Caco-2 (cell line): ENCODE data around the gene TIAM1. TPM values are rescaled to one million over a fixed set of nuclear protein-coding genes. Genes with fewer than 3 reads are reported as not detected.

ENCODE experiments used
- BruUV-seq: library from RNA; stranded (reverse); fragments of 400-500 nt; replicated peaks from 2 replicates; lab custom pipeline; 2021; lab: Mats Ljungman, UMichigan
- CTCF ChIA-PET: fragments of 300-600 bp; sonication (Branson Sonifier 250); formaldehyde crosslinking; loops from one replicate; lab custom pipeline; 2022; ENCODE audit warnings: antibody characterized with exemption; lab: Charles Lee
- POLR2A ChIA-PET: fragments of 300-600 bp; sonication (Branson Sonifier 250); formaldehyde crosslinking; loops from one replicate; lab custom pipeline; 2022; ENCODE audit warnings: antibody characterized with exemption; lab: Charles Lee
- DNase-seq, 2 experiments: peaks; one replicate each; pipeline versions ENCODE4 v3.0.0 to v3.0.0-alpha.2; 2020 to 2022
- H3K27me3 ChIP-seq: replicated peaks from 2 replicates; pipeline ENCODE4 v1.6.0; 2011; ENCODE audit warnings: low read length; ENCODE audit not compliant: control insufficient read depth, insufficient read depth
- H3K36me3 ChIP-seq: 2 replicates; pipeline ENCODE4 v1.5.1; 2011; ENCODE audit warnings: low read length; ENCODE audit not compliant: control insufficient read depth, insufficient read depth
- H3K4me1 ChIP-seq: fragments of 250-450 bp; sonication (Bioruptor Pico); 2 replicates; pipeline ENCODE4 v1.5.1; 2020; ENCODE audit warnings: mild to moderate bottlenecking
- H3K4me3 ChIP-seq: 2 replicates; pipeline ENCODE4 v1.5.1; 2011; ENCODE audit warnings: low read depth, mild to moderate bottlenecking, control low read depth, low read length
- H3K9me3 ChIP-seq: fragments of 250-450 bp; sonication (Bioruptor Pico); 2 replicates; pipeline ENCODE4 v1.5.1; 2020; ENCODE audit warnings: mild to moderate bottlenecking, moderate library complexity
- H3K27ac Mint-ChIP-seq: one replicate; pipeline ENCODE4 v1.8.0; 2022; ENCODE audit warnings: mixed read lengths; ENCODE audit not compliant: unreplicated experiment
- H3K27me3 Mint-ChIP-seq: one replicate; pipeline ENCODE4 v1.8.0; 2022; ENCODE audit warnings: mixed read lengths; ENCODE audit not compliant: insufficient read depth, unreplicated experiment
- H3K36me3 Mint-ChIP-seq: one replicate; pipeline ENCODE4 v1.8.0; 2022; ENCODE audit warnings: mild to moderate bottlenecking, mixed read lengths; ENCODE audit not compliant: insufficient read depth, unreplicated experiment
- H3K4me1 Mint-ChIP-seq: one replicate; pipeline ENCODE4 v1.8.0; 2022; ENCODE audit warnings: low read depth, mixed read lengths; ENCODE audit not compliant: unreplicated experiment
- H3K4me3 Mint-ChIP-seq: one replicate; pipeline ENCODE4 v1.8.0; 2022; ENCODE audit warnings: mild to moderate bottlenecking, moderate library complexity, mixed read lengths; ENCODE audit not compliant: unreplicated experiment
- H3K9me3 Mint-ChIP-seq: one replicate; pipeline ENCODE4 v1.8.0; 2022; ENCODE audit warnings: mixed read lengths; ENCODE audit not compliant: unreplicated experiment
- intact Hi-C: fragments of 100-400 bp; cut with micrococcal nuclease; formaldehyde crosslinking; loops from one replicate; pipeline ENCODE4 v1.10.0; 2022; ENCODE audit not compliant: unreplicated experiment
- total RNA-seq: library from RNA; stranded (reverse); gene quantifications from 2 replicates; pipeline ENCODE4 v1.2.3, GENCODE V29; 2022
- TF ChIP-seq, protein P1 (sequence below), 2 experiments: fragments of 200-600 bp in 1 of 2; IDR thresholded peaks; 1 replicate in 1 of 2; 2 replicates in 1 of 2; pipeline versions ENCODE4 v1.5.1 to v1.8.0; 2011 to 2022; ENCODE audit warnings: antibody characterized with exemption in 1 of 2, control low read depth in 1 of 2, inconsistent platforms in 1 of 2, low read depth in 1 of 2, low read length in 1 of 2, mild to moderate bottlenecking in 1 of 2, moderate library complexity in 1 of 2; ENCODE audit not compliant: insufficient read depth in 1 of 2, severe bottlenecking in 1 of 2, unreplicated experiment in 1 of 2

Gene TIAM1
- total RNA-seq, 1 experiment from 2014 or later, result 5.2 TPM

DNA sequence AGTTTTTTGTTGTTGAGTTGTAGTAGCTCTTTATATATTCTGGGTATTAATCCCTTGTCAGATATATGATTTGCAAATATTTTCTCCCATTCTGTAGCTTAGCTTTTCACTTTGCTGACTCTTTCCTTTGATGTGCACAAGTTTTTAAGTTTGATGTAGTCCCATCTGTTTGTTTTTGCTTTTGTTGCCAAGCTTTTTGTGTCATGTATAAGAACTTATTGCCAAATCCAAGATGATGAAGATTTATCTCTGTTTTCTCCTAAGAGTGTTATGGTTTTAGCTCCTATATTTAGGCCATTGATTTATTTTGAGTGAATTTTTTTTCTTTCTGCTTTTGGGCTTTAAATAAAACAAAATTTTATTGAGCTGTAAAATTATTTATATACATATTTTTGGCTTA, 253.7 kb downstream of the TIAM1 start:
- no peaks in the 10 kb centered on the region for H3K4me1 Mint-ChIP-seq
- H3K36me3 Mint-ChIP-seq, result no peaks in the 10 kb centered on the region
- intact Hi-C loops, result no loop called here
- no peaks in the 10 kb centered on the region for H3K4me1 ChIP-seq
- CTCF ChIA-PET, result no interaction called here
- H3K9me3 Mint-ChIP-seq, result no peaks in the 10 kb centered on the region
- no peak for DNase-seq
- H3K27me3 Mint-ChIP-seq, result peaks cover 14% of the 10 kb centered on the region
- TF ChIP-seq, protein P1, sequence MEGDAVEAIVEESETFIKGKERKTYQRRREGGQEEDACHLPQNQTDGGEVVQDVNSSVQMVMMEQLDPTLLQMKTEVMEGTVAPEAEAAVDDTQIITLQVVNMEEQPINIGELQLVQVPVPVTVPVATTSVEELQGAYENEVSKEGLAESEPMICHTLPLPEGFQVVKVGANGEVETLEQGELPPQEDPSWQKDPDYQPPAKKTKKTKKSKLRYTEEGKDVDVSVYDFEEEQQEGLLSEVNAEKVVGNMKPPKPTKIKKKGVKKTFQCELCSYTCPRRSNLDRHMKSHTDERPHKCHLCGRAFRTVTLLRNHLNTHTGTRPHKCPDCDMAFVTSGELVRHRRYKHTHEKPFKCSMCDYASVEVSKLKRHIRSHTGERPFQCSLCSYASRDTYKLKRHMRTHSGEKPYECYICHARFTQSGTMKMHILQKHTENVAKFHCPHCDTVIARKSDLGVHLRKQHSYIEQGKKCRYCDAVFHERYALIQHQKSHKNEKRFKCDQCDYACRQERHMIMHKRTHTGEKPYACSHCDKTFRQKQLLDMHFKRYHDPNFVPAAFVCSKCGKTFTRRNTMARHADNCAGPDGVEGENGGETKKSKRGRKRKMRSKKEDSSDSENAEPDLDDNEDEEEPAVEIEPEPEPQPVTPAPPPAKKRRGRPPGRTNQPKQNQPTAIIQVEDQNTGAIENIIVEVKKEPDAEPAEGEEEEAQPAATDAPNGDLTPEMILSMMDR (IDR thresholded peaks at IDR 0.05; ENCODE audit: insufficient read depth in 1 of 2, low read depth in 1 of 2, low read length in 1 of 2, severe bottlenecking in 1 of 2, unreplicated experiment in 1 of 2), result no peak
- H3K27me3 ChIP-seq, result no peaks in the 10 kb centered on the region
- no peak overlapping the region for H3K4me3 Mint-ChIP-seq
- BruUV-seq, result no TSS peak
- H3K27ac Mint-ChIP-seq, result no peak overlapping the region
- no peaks in the 10 kb centered on the region for H3K36me3 ChIP-seq
- peaks cover 7% of the 10 kb centered on the region for H3K9me3 ChIP-seq
- POLR2A ChIA-PET, result no interaction called here
- no peak overlapping the region for H3K4me3 ChIP-seq

- no peaks in the 10 kb centered on the region for H3K4me1 Mint-ChIP-seq
- no peaks in the 10 kb centered on the region for H3K9me3 Mint-ChIP-seq
- no peak overlapping the region for H3K27ac Mint-ChIP-seq
- H3K4me3 Mint-ChIP-seq, result no peak overlapping the region
- TF ChIP-seq, protein P1 (IDR thresholded peaks at IDR 0.05; ENCODE audit: insufficient read depth in 1 of 2, low read depth in 1 of 2, low read length in 1 of 2, severe bottlenecking in 1 of 2, unreplicated experiment in 1 of 2), result no peak
- H3K4me3 ChIP-seq, result no peak overlapping the region
- no peaks in the 10 kb centered on the region for H3K9me3 ChIP-seq
- intact Hi-C loops, result loop anchor here (10.0 kb wide), 2 partner anchors 64 to 1044 kb away; no protein-coding TSS in a partner anchor
- no TSS peak for BruUV-seq
- DNase-seq, result no peak
- ChIA-PET CTCF (interaction anchor here (0.6 kb wide), 1 partner anchor 1709 kb away, joined by 3 read pairs; no protein-coding TSS in a partner anchor), POLR2A (no interaction called here)
- no peaks in the 10 kb centered on the region for H3K36me3 ChIP-seq
- peaks cover 14% of the 10 kb centered on the region for H3K27me3 Mint-ChIP-seq
- no peaks in the 10 kb centered on the region for H3K36me3 Mint-ChIP-seq
- no peaks in the 10 kb centered on the region for H3K27me3 ChIP-seq
- H3K4me1 ChIP-seq, result no peaks in the 10 kb centered on the region
Measured at GRCh38 chr21:31088474-31088751, 255.6 kb downstream of the TIAM1 start.

- H3K27me3 Mint-ChIP-seq, result peaks cover 11% of the 10 kb centered on the region
- Histone ChIP-seq H3K9me3 (no peaks in the 10 kb centered on the region), H3K4me1 (no peaks in the 10 kb centered on the region), H3K4me3 (no peak overlapping the region), H3K36me3 (no peaks in the 10 kb centered on the region), H3K27me3 (no peaks in the 10 kb centered on the region)
- H3K36me3 Mint-ChIP-seq, result no peaks in the 10 kb centered on the region
- no peak overlapping the region for H3K4me3 Mint-ChIP-seq
- no peak overlapping the region for H3K27ac Mint-ChIP-seq
- no TSS peak for BruUV-seq
- H3K9me3 Mint-ChIP-seq, result no peaks in the 10 kb centered on the region
- ChIA-PET CTCF (interaction anchor here (0.6 kb wide), 1 partner anchor 1709 kb away, joined by 3 read pairs; no protein-coding TSS in a partner anchor), POLR2A (no interaction called here)
- TF ChIP-seq, protein P1 (IDR thresholded peaks at IDR 0.05; ENCODE audit: insufficient read depth in 1 of 2, low read depth in 1 of 2, low read length in 1 of 2, severe bottlenecking in 1 of 2, unreplicated experiment in 1 of 2), result no peak
- no peaks in the 10 kb centered on the region for H3K4me1 Mint-ChIP-seq
- intact Hi-C loops, result loop anchor here (10.0 kb wide), 2 partner anchors 63 to 1043 kb away; no protein-coding TSS in a partner anchor
- DNase-seq, result no peak
Measured at GRCh38 chr21:31087639-31088473, 256.2 kb downstream of the TIAM1 start.
